Right cardiac atrium (tissue), 5 donors: ENCODE data around the gene CCDC106. TPM values are rescaled to one million over a fixed set of nuclear protein-coding genes. Genes with fewer than 3 reads are reported as not detected.

ENCODE experiments used
- ATAC-seq, 2 donors: fragments of 200-7000 bp; cut with Tn5 transposase; one replicate each; pipeline versions ENCODE4 v1.8.0 to v1.9.1; 2020; ENCODE audit warnings: moderate library complexity in 2 of 2, mild to moderate bottlenecking in 1 of 2
- DNase-seq, 3 donors: peaks; one replicate each; pipeline ENCODE4 v3.0.0-alpha.2; 2020
- H3K27ac ChIP-seq: one replicate; pipeline ENCODE4 v1.5.1; 2013; ENCODE audit warnings: mild to moderate bottlenecking, low read length, control low read depth, moderate library complexity
- H3K27me3 ChIP-seq: one replicate; pipeline ENCODE4 v1.6.1; 2013; ENCODE audit not compliant: control insufficient read depth, insufficient read depth
- H3K4me1 ChIP-seq: one replicate; pipeline ENCODE4 v1.6.1; 2013; ENCODE audit warnings: low read length; ENCODE audit not compliant: control insufficient read depth, insufficient read depth
- H3K4me3 ChIP-seq: one replicate; pipeline ENCODE4 v1.5.1; 2013; ENCODE audit warnings: low read length, control low read depth
- H3K9me3 ChIP-seq: one replicate; pipeline ENCODE4 v1.6.1; 2013; ENCODE audit warnings: low read length; ENCODE audit not compliant: control insufficient read depth
- WGBS: extraction: QIAGEN DNeasy Blood & Tissue Kit; methylation state at CpG from one replicate; pipeline ENCODE4 v1.1.7; 2013; 5-methylcytosine and 5-hydroxymethylcytosine counted together
- intact Hi-C, 4 donors: fragments of 100-400 bp; cut with DNase I; formaldehyde crosslinking; loops; one replicate each; pipeline versions ENCODE4 v1.11.0 to v1.14.0; 2022 to 2023
- polyA plus RNA-seq: library from polyadenylated mRNA; stranded (reverse); fragments of 200-250 nt; gene quantifications from one replicate; pipeline ENCODE4 v1.2.3, GENCODE V29; 2013
- total RNA-seq, 4 donors: library from RNA; stranded (reverse); fragmentation: NEBNext Ultra II Directional; extraction: Animal tissue kit (Norgen Biotek cat#: 25700); gene quantifications; one replicate each; pipeline ENCODE4 v1.2.1, GENCODE V29; 2021
- donor health status: healthy with polysubstance abuse.
- donor health status: DM: no; HTN: yes; CAD: no.
- donor health status: DM: no; HTN: no; CAD: no.
- donor health status: DM: no; HTN: yes; CAD: no; lungs with severe emphysema.
- donor health status: DM: yes; HTN: yes; CAD: no.

Gene CCDC106
- total and polyA plus RNA-seq, 5 donors = 23.6 to 30.4 (median 24.5) TPM

DNA sequence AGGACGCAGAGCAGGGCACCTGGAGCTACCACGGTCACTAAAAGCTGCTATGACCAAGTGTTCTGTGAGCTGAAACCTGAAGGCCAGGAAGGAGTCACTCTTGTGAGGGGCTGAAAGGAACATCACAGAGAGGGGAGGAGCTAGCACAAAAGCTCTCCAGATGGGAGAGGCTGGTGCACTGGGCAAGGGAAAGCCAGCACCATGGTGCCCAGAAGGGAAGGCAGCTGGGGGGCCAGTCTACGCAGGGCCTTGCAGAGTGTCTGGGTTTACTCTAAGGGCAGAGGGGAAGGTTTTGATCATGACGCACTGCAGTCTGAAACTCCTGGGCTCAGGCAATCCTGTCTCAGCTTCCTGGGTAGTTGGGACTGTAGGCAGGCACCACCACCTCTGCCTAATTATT is 11.3 kb upstream of the CCDC106 start:
- 83% methylated on average over 4 of the region's 4 CpGs for WGBS
- ATAC-seq (no peak), DNase-seq (peak in 1 of 3 donors; percentile 32)
- Histone ChIP-seq H3K4me1 (peaks cover 17% of the 10 kb centered on the region), H3K27ac (no peak overlapping the region), H3K9me3 (no peaks in the 10 kb centered on the region), H3K4me3 (no peak overlapping the region), H3K27me3 (no peaks in the 10 kb centered on the region)
- intact Hi-C loops = loop anchor here in 2 of 4 donors (10.0 kb wide), 1 partner anchor 122 kb away; no protein-coding TSS in a partner anchor

DNA sequence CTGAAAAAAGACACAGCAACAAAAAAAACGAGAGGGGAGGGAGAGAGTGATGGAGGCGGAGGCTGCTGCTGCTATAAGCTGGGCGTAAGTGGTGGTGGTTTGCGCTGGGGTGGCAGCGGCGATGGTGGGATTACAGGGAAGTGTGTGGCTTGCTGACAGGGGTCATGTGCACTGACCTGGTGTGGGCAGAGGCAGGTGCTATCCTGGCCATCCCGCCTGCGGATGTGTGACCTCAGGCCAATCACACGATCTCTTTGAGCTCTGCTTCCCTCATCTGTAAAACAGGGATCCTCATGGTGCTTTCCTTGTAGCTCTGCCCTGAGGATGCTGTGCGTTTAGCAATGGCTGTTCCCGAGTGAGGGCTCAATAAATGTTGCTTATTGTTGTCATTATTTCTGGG is 10.5 kb upstream of the CCDC106 start:
- Histone ChIP-seq H3K27ac (no peak overlapping the region), H3K9me3 (no peaks in the 10 kb centered on the region), H3K27me3 (no peaks in the 10 kb centered on the region), H3K4me1 (peaks cover 17% of the 10 kb centered on the region), H3K4me3 (no peak overlapping the region)
- WGBS = 74% methylated on average over 11 of the region's 11 CpGs
- peak in 1 of 3 donors; percentile 43 for DNase-seq
- intact Hi-C loops = loop anchor here in 2 of 4 donors (10.0 kb wide), 1 partner anchor 123 kb away; no protein-coding TSS in a partner anchor
- ATAC-seq = no peak

DNA sequence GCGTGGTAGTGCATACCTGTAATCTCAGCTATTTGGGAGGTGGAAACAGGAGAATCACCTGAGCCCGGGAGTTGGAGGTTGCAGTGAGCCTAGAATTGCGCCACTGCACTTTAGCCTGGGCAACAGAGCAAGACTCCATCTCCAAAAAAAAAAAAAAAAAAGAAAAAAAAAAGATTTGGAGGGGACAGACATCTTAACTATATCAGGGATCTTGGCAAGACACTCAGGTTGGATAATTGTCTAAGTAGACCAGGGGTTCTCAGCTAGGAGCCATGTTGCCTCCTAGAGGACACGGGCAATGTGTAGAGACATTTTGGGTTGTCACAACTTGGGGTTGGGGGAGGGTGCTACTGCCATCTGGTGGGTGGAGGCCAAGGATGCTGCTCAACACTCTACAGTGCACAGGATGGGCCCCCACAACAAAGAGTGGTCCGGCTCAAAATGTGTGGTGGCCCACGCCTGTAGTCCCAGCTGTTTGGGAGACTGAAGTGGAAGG is 9.1 kb upstream of the CCDC106 start:
- peaks cover 15% of the 10 kb centered on the region for H3K4me1 ChIP-seq
- WGBS = 85% methylated on average over 6 of the region's 6 CpGs
- intact Hi-C loops = loop anchor here in 2 of 4 donors (10.0 kb wide), 1 partner anchor 124 kb away; no protein-coding TSS in a partner anchor

DNA sequence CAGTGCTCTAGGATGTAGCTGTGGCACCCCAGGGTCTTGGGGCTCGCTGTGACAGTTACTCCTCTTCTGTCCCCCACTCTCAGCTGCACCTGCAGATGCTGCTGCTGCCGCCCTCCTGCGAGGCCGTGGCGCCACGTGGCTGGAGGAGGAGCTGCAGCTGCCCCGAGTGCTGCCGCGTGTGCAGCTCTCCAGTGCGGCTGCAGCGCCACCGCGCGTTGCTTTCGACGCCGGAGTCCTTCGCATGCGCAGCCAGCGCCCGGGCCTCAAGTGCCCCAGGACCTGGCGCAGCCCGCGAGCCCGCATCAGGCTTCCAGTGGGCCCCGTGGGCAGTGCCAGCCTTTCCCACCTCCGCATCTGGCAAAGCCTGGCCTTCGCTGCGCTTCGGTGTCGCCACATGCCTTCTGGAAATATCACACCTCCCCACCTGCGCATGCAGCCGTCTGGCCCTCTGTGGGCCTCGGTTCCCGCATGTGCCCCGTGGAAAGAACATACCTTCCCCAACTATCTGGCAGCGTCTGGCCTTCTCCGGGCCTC is 7.9 kb upstream of the CCDC106 start:
- Histone ChIP-seq H3K4me1 (peaks cover 15% of the 10 kb centered on the region), H3K9me3 (no peaks in the 10 kb centered on the region), H3K27ac (peak overlapping the region; percentile 77), H3K4me3 (peak overlapping the region; percentile 85), H3K27me3 (no peaks in the 10 kb centered on the region)
- DNase-seq = peak; percentile 77 to 90 (median 89)
- ATAC-seq = peak; percentile 8 to 29
- intact Hi-C loops = no loop called here
- 11% methylated on average over 38 of the region's 38 CpGs for WGBS

More for the DNA sequence above, 9.1 kb upstream of the CCDC106 start:
- Histone ChIP-seq H3K27ac (no peak overlapping the region), H3K9me3 (no peaks in the 10 kb centered on the region), H3K27me3 (no peaks in the 10 kb centered on the region), H3K4me3 (no peak overlapping the region)
- DNase-seq (peak; percentile 45 to 69 (median 64)), ATAC-seq (no peak)

DNA sequence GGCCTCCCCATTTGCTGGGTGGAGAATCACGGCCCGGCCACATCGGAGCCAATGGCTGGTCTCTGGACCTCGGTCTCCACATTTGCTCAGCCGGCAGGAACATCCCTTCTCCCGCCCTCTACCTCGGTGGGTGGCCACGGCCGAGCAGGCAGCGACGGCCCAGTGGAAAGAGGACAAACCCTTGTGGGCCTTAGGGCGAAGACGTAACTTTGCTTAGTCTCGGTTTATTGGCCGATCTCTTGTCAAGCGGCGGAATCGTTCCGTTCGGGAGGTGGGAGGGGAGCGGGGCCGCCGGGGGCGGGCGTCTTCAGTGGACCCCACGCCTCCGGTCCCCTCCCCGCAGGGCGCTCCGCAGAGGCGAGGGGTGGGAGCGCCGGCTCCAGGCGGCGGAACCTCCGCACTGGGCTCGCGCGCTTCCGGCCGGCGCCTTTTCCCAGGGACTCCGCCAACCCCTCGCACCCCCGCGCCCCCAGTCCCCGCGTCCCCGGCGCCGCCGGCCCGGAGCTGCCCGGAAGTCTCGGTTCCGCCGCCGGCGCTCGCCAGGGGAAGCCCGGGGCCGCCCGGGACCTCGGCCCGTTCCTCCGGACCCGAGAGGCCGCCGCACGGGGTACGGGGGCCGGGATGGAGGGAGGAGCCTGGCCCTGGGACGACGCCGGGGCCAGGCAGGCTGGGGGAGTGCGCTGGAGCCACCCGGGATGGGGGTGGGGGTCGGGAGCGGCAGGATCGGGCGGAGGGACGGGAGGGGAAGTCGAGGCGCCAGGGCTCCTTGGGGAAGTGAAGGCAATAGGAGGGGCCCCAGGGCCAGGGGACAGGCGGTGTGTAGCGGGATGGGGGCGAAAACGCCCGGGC is 7.2 kb upstream of the CCDC106 start, which contains the start of gene ZNF580:
Gene ZNF580, plus strand, starts transcription at position 426 of the 849 bp plus-strand sequence. CDS start 1,507 bp downstream, outside the sequence.
- Histone ChIP-seq H3K27me3 (no peaks in the 10 kb centered on the region), H3K4me3 (peak within 1 kb of the TSS; percentile 85), H3K9me3 (no peaks in the 10 kb centered on the region), H3K4me1 (peaks cover 14% of the 10 kb centered on the region), H3K27ac (peak within 1 kb of the TSS; percentile 77)
- ATAC-seq (peak; percentile 69 to 70), DNase-seq (peak; percentile 80 to 90 (median 88))
- WGBS = under 1% methylated on average over 89 of the region's 89 CpGs
- intact Hi-C loops = no loop called here

DNA sequence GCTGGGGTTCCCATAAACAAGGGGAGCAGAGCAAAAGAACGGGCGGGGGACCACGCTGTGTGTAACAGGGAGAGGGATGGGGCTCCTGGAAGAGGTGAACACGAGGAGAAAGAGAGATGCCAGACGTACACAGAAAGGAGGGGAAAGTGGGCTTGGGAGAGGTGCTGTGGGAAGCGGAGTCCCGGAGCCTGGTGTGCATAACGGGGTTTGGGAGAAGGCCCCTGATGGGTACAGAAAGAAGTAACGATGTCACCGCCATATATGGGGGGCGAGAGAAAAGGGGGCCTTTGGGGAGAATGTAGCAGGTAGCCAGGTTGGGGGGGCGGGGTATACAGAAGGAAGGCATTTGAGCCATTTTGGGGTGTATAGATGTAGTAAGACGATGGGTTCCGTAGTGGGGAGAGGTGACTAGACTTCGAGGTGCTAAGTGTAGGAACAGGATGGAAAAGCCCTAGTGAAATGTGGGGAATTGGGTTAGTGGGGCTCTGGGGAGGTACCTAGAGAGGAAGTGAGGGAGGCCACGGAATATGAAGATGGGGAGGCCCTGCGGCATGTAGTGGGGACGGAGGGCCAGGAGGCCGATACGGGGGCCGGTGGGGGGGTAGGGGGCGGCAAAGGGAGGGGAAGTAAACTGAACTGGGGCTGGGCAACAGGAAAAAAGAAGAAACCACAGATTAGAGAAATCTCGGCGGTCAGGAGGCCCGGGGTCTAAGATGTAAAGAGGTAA is 6.4 kb upstream of the CCDC106 start:
- peaks cover 8% of the 10 kb centered on the region for H3K4me1 ChIP-seq
- intact Hi-C loops = no loop called here
- H3K4me3 ChIP-seq = peak overlapping the region; percentile 85
- H3K27me3 ChIP-seq = no peaks in the 10 kb centered on the region
- H3K9me3 ChIP-seq = no peaks in the 10 kb centered on the region
- 1% methylated on average over 25 of the region's 25 CpGs for WGBS
- DNase-seq (no peak), ATAC-seq (peak in 1 of 2 donors; percentile 0)
- peak overlapping the region; percentile 77 for H3K27ac ChIP-seq

DNA sequence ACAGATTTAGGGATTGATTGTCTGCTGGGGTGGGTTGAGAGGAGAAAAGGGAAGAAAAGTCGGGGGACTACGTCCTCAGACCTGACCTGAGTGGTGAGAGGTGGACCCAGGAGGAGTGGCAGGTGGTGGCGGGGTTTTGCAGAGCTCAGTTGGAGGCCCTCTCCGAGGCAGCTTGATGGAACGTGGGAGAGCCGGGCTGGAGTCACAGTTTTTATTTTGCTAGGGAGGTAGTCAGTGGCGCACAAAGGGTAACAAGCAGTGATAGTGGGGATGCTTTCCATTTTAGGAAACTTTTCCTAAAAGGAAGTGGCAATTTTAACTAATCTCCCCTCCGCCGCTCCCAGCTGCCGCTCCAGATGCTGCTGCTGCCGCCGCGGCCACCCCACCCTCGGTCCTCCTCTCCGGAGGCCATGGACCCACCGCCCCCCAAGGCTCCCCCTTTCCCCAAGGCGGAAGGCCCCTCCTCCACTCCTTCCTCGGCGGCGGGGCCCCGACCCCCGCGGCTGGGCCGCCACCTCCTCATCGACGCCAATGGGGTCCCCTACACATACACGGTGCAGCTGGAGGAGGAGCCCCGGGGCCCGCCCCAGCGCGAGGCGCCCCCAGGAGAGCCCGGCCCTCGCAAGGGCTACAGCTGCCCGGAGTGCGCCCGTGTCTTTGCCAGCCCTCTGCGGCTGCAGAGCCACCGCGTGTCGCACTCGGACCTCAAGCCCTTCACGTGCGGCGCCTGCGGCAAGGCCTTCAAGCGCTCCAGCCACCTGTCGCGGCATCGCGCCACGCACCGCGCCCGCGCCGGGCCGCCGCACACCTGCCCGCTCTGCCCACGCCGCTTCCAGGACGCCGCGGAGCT is 5.6 kb upstream of the CCDC106 start:
- intact Hi-C loops = no loop called here
- WGBS = under 1% methylated on average over 65 of the region's 65 CpGs
- H3K4me1 ChIP-seq = peaks cover 6% of the 10 kb centered on the region
- peak; percentile 9 to 11 for ATAC-seq
- no peaks in the 10 kb centered on the region for H3K27me3 ChIP-seq
- H3K9me3 ChIP-seq = no peaks in the 10 kb centered on the region
- peak overlapping the region; percentile 40 for H3K27ac ChIP-seq
- H3K4me3 ChIP-seq = peak overlapping the region; percentile 85
- peak in 2 of 3 donors; percentile 74 to 79 for DNase-seq

DNA sequence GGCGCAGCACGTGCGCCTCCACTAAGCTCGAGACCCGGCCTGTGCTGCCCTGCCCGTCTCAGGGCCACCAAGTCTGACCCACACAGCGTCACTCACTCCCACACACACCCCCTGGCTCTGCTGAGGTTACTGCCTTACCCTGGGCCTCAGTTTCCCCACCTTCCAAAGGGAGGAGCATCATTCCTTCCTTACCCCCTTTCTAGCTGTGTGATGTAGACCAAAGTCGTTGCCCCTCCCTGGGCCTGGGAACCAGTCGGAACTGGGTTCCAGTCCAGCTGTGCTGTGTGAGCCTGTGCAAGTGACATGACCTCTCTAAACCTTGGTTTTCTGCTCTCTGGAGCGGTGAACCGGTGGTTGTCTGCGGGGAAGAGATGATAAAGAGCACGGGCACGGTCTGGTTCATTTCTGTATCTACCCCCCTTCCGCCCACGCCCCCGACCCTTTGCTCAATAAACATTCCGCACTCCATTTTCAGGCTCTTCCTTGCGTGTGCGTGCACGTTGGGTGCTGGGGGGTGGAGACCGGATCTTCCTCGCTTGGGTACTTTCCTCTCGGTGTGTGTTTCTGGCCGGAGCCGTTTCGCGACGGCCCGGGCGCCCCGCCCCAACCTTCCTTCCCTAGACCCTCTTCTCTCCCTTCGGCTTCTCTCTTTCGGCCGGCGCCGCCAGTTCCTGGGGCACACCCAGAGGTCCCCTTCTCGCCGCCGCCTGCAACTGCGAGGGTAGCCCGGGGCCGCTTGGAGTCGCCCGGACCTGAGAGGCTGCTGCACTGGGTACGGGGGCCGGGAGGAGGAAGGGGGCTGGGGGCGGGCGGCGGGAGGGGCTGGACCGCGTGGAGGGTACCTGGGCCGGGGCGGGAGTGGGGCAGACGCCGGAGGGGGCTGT is 4.8 kb upstream of the CCDC106 start, which contains the start of gene ZNF581:
Gene ZNF581, plus strand, starts transcription at position 647 of the 884 bp plus-strand sequence. CDS start 923 bp downstream, outside the sequence.
- peak; percentile 74 to 89 (median 88) for DNase-seq
- peak; percentile 44 to 52 for ATAC-seq
- no peaks in the 10 kb centered on the region for H3K9me3 ChIP-seq
- WGBS = 2% methylated on average over 56 of the region's 56 CpGs
- intact Hi-C loops = no loop called here
- no peaks in the 10 kb centered on the region for H3K27me3 ChIP-seq
- H3K4me1 ChIP-seq = peaks cover 6% of the 10 kb centered on the region
- H3K27ac ChIP-seq = peak within 1 kb of the TSS; percentile 73
- H3K4me3 ChIP-seq = peak within 1 kb of the TSS; percentile 85

DNA sequence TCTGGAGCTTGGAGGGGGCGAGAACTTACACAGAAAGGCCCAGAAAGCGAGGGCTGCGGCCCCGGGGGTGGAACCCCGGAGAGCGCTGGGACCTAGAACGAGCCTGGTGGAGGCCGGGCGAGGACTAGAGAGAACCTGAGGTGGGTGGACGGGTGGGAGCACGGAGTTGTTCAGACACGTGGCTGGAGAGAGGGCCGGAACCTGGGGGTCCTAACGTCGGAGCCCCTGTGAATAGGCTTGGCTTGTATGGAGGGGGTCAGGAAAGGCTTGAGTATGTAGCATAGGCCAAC is 4.2 kb upstream of the CCDC106 start:
- Histone ChIP-seq H3K27ac (peak overlapping the region; percentile 5), H3K9me3 (no peaks in the 10 kb centered on the region), H3K4me3 (peak overlapping the region; percentile 85), H3K27me3 (no peaks in the 10 kb centered on the region), H3K4me1 (peaks cover 6% of the 10 kb centered on the region)
- WGBS = 0% methylated on average over 15 of the region's 15 CpGs
- intact Hi-C loops = no loop called here
- DNase-seq = peak in 1 of 3 donors; percentile 71
- no peak for ATAC-seq
